ENCODE measurements around the gene TBC1D9B.

DNA sequence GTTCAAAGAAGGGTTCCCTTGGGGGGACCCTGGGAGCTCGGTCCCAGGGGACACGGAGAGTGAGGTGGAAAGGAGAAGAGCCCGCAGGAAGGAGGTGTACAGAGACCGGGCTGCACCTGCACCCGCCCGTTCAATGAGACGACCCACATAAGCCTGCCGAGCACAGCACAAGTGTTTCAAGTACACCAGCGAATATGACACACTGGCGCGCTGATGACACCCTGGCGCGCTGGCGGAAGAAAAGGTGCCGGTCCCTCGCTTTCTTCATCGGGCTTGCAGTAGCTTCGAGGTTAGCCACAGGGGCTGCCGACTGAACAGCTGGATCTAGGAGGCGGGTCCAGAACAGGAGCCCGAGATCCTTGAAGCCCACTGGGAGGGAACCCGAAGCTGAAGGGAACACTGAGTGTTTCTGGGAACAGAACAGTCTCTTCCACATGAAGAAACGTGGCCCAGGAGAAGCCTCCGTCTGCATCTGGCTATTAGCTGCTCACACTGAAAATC is 1.4 kb downstream of the TBC1D9B start:
- TF ChIP-seq, protein P1, sequence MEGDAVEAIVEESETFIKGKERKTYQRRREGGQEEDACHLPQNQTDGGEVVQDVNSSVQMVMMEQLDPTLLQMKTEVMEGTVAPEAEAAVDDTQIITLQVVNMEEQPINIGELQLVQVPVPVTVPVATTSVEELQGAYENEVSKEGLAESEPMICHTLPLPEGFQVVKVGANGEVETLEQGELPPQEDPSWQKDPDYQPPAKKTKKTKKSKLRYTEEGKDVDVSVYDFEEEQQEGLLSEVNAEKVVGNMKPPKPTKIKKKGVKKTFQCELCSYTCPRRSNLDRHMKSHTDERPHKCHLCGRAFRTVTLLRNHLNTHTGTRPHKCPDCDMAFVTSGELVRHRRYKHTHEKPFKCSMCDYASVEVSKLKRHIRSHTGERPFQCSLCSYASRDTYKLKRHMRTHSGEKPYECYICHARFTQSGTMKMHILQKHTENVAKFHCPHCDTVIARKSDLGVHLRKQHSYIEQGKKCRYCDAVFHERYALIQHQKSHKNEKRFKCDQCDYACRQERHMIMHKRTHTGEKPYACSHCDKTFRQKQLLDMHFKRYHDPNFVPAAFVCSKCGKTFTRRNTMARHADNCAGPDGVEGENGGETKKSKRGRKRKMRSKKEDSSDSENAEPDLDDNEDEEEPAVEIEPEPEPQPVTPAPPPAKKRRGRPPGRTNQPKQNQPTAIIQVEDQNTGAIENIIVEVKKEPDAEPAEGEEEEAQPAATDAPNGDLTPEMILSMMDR (conservative IDR thresholded peaks at IDR 0.05; ENCODE audit: low read depth, low read length), result no peak
- TF ChIP-seq EZH2 (IDR thresholded peaks at IDR 0.05; ENCODE audit: low read length, unreplicated experiment) (no peak), EZH2phosphoT487 (IDR thresholded peaks at IDR 0.05; ENCODE audit: borderline replicate concordance, low read length) (no peak)
